ENCODE results near the gene MYPOP. TPM values are rescaled to one million over a fixed set of nuclear protein-coding genes. Genes with fewer than 3 reads are reported as not detected.

MYPOP gene
- total and polyA plus RNA-seq, 9 of the 15 experiments (the other 6 are each of a cell fraction or from before 2014, with no cell fraction given) = 0.32 to 7.6 (median 1.6) TPM

GRCh38 chr19:45927565-45928261, 25.3 kb upstream of the MYPOP start (continued):
- TF ChIP-seq HMGXB4 (CRISPR knock-in tag; IDR thresholded peaks at IDR 0.05) = no peak
- no peak for TF ChIP-seq ZNF444 (CRISPR knock-in tag; IDR thresholded peaks at IDR 0.05)
- no peak for TF ChIP-seq FOXJ3 (CRISPR knock-in tag; IDR thresholded peaks at IDR 0.05)
- peak; percentile 80 for TF ChIP-seq RAD51 (IDR thresholded peaks at IDR 0.05; ENCODE audit: borderline replicate concordance, low read depth)
- TF ChIP-seq HDAC6 (IDR thresholded peaks at IDR 0.05; ENCODE audit: low read depth, low read length) = no peak
- no peak for TF ChIP-seq ZNF274 (IDR thresholded peaks at IDR 0.05; ENCODE audit: borderline replicate concordance, low read depth, low read length)
- no peak for TF ChIP-seq HSF4 (CRISPR knock-in tag; IDR thresholded peaks at IDR 0.05; ENCODE audit: borderline replicate concordance)
- no peak for TF ChIP-seq ILK (tag; IDR thresholded peaks at IDR 0.05; ENCODE audit: borderline replicate concordance, low read depth)
- TF ChIP-seq CTCF (IDR thresholded peaks at IDR 0.05 in 2 of 3, conservative IDR thresholded peaks at IDR 0.05 in 1 of 3; ENCODE audit: insufficient read depth in 2 of 3, low read depth in 1 of 3, low read length in 3 of 3) = peak; percentile 30 to 54 (median 30); a peak in 4 of 6 replicates
- TF ChIP-seq CUX1 (CRISPR knock-in tag; IDR thresholded peaks at IDR 0.05) = no peak
- 0 out of 4 replicates have a peak, but pooled peaks of 1 of the 2 experiments have one; percentile 45 for TF ChIP-seq MAZ (CRISPR knock-in tag; conservative IDR thresholded peaks at IDR 0.05 in 1 of 2, IDR thresholded peaks at IDR 0.05 in 1 of 2)
- TF ChIP-seq RBM25 (IDR thresholded peaks at IDR 0.05; ENCODE audit: low read depth, low read length, severe bottlenecking) = peak; percentile 81
- no peak for TF ChIP-seq TRIM28 (IDR thresholded peaks at IDR 0.05)
- no peak for TF ChIP-seq TCF7L2 (IDR thresholded peaks at IDR 0.05; ENCODE audit: low read depth, low read length)
